Fibroblast of lung (primary cell): ENCODE results near the gene CCDC138. TPM values are rescaled to one million over a fixed set of nuclear protein-coding genes. Genes with fewer than 3 reads are reported as not detected.

Experiments
- DNase-seq, 2 donors: peaks; one replicate each; pipeline versions ENCODE4 v3.0.0 to v3.0.0-alpha.2; 2010; ENCODE audit warnings: low read depth in 2 of 2
- H2AFZ ChIP-seq: 2 replicates; pipeline ENCODE4 v1.5.1; 2012; ENCODE audit warnings: low read length, control low read depth, inconsistent platforms
- H3K27ac ChIP-seq: 2 replicates; pipeline ENCODE4 v1.5.1; 2011; ENCODE audit warnings: low read length, control low read depth; ENCODE audit not compliant: insufficient read depth
- H3K27me3 ChIP-seq: 2 replicates; pipeline ENCODE4 v1.5.1; 2011; ENCODE audit warnings: mild to moderate bottlenecking, low read length; ENCODE audit not compliant: control insufficient read depth, insufficient read depth
- H3K36me3 ChIP-seq: 2 replicates; pipeline ENCODE4 v1.5.1; 2011; ENCODE audit warnings: low read length; ENCODE audit not compliant: control insufficient read depth, insufficient read depth
- H3K4me1 ChIP-seq: 2 replicates; pipeline ENCODE4 v1.5.1; 2011; ENCODE audit warnings: low read length; ENCODE audit not compliant: control insufficient read depth, insufficient read depth; ENCODE audit errors: extremely low read depth
- H3K4me2 ChIP-seq: 2 replicates; pipeline ENCODE4 v1.5.1; 2011; ENCODE audit warnings: low read length, control low read depth; ENCODE audit not compliant: insufficient read depth; ENCODE audit errors: extremely low read depth
- H3K4me3 ChIP-seq, 4 experiments: fragments of 200-600 bp in 1 of 4; sonication (generic) in 1 of 4; replicated peaks in 1 of 4; 2 replicates each; pipeline ENCODE4 v1.5.1; 2011 to 2016; ENCODE audit warnings: low read length in 4 of 4, low read depth in 3 of 4, mild to moderate bottlenecking in 3 of 4, control low read depth in 2 of 4, inconsistent platforms in 1 of 4, mixed read lengths in 1 of 4; ENCODE audit not compliant: insufficient read depth in 1 of 4; ENCODE audit errors: control extremely low read depth in 1 of 4
- H3K79me2 ChIP-seq: 2 replicates; pipeline ENCODE4 v1.5.1; 2012; ENCODE audit warnings: mild to moderate bottlenecking, low read length, inconsistent platforms; ENCODE audit not compliant: control insufficient read depth, insufficient read depth
- H3K9ac ChIP-seq: 2 replicates; pipeline ENCODE4 v1.5.1; 2011; ENCODE audit warnings: mild to moderate bottlenecking, low read length, control low read depth; ENCODE audit not compliant: insufficient read depth
- H3K9me3 ChIP-seq: 2 replicates; pipeline ENCODE4 v1.5.1; 2012; ENCODE audit warnings: low read depth, low read length; ENCODE audit not compliant: control insufficient read depth, insufficient read depth
- H4K20me1 ChIP-seq: 2 replicates; pipeline ENCODE4 v1.5.1; 2011; ENCODE audit warnings: low read length; ENCODE audit not compliant: control insufficient read depth, insufficient read depth; ENCODE audit errors: extremely low read depth
- EZH2 ChIP-seq: IDR thresholded peaks from 2 replicates; pipeline ENCODE4 v1.5.1; 2012; ENCODE audit warnings: low read length, control low read depth, mild to moderate bottlenecking; ENCODE audit errors: missing control alignments
- polyA plus RNA-seq, 2 donors: library from polyadenylated mRNA; depleted of rRNA in 1 of 2; stranded (reverse) in 1 of 2; unstranded in 1 of 2; fragments of >200 nt; gene quantifications; 2 replicates each; pipeline ENCODE4 v1.2.1, GENCODE V29; 2011 to 2012; ENCODE audit warnings: missing spikeins in 1 of 2
- total RNA-seq: library from RNA; depleted of rRNA; stranded (reverse); fragments of >200 nt; gene quantifications from 2 replicates; pipeline ENCODE4 v1.2.1, GENCODE V29; 2014
- TF ChIP-seq, protein P1 (sequence below), 2 donors: IDR thresholded peaks in 1 of 2; conservative IDR thresholded peaks in 1 of 2; 1 replicate in 1 of 2; 2 replicates in 1 of 2; pipeline ENCODE4 v1.5.1; 2011 to 2012; ENCODE audit warnings: low read length in 2 of 2, control low read depth in 1 of 2, inconsistent platforms in 1 of 2, low read depth in 1 of 2, mild to moderate bottlenecking in 1 of 2

Gene CCDC138
- total and polyA plus RNA-seq, 2 donors (not counting 1 experiment from before 2014, with no cell fraction given), result 1.7 to 3.3 TPM

DNA sequence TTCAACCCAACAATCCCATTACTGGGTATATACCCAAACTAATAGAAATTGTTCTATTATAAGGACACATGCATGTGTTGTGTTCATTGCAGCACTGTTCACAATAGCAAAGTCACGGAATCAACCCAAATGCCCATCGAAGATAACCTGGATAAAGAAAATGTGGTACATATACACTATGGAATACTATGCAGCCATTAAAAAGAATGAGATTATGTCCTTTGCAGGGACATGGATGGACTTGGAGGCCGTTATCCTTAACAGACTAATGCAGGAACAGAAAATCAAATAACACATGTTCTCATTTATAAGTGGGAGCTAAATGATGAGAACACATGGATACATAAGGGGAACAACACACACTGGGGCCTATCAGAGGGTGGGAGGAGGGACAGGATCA, 65.8 kb downstream of the CCDC138 start:
- no peaks in the 10 kb centered on the region for H3K36me3 ChIP-seq
- no peaks in the 10 kb centered on the region for H4K20me1 ChIP-seq
- no peaks in the 10 kb centered on the region for H3K9me3 ChIP-seq
- H3K4me3 ChIP-seq, result no peak overlapping the region
- DNase-seq, result no peak
- H3K27ac ChIP-seq, result no peak overlapping the region
- H3K9ac ChIP-seq, result no peak overlapping the region
- no peak overlapping the region for H3K4me2 ChIP-seq
- no peaks in the 10 kb centered on the region for H3K27me3 ChIP-seq
- TF ChIP-seq, protein P1, sequence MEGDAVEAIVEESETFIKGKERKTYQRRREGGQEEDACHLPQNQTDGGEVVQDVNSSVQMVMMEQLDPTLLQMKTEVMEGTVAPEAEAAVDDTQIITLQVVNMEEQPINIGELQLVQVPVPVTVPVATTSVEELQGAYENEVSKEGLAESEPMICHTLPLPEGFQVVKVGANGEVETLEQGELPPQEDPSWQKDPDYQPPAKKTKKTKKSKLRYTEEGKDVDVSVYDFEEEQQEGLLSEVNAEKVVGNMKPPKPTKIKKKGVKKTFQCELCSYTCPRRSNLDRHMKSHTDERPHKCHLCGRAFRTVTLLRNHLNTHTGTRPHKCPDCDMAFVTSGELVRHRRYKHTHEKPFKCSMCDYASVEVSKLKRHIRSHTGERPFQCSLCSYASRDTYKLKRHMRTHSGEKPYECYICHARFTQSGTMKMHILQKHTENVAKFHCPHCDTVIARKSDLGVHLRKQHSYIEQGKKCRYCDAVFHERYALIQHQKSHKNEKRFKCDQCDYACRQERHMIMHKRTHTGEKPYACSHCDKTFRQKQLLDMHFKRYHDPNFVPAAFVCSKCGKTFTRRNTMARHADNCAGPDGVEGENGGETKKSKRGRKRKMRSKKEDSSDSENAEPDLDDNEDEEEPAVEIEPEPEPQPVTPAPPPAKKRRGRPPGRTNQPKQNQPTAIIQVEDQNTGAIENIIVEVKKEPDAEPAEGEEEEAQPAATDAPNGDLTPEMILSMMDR (conservative IDR thresholded peaks at IDR 0.05 in 1 of 2, IDR thresholded peaks at IDR 0.05 in 1 of 2; ENCODE audit: low read depth in 1 of 2, low read length in 2 of 2), result no peak
- no peak for TF ChIP-seq EZH2
- H3K4me1 ChIP-seq, result no peaks in the 10 kb centered on the region
- H3K79me2 ChIP-seq, result no peaks in the 10 kb centered on the region
- H2AFZ ChIP-seq, result no peak overlapping the region

DNA sequence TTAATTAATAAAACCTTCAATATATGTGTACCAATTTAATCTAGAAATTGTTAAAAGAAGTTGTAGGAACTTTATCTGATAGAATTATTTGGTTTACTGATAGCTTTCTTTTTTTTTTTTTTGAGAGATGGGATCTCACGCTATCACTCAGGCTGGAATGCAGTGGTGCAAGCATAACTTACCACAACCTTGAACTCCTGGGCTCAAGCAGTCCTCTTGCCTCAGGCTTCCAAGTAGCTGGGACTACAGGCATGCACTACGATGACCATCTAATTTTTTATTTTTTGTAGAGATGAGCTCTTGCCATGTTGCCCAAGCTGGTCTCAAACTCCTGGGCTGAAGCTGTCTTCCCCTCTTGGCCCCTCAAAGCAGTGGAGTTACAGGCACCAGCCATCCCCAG, 66.8 kb downstream of the CCDC138 start:
- Histone ChIP-seq H3K9me3 (no peaks in the 10 kb centered on the region), H3K9ac (no peak overlapping the region), H3K79me2 (no peaks in the 10 kb centered on the region), H2AFZ (no peak overlapping the region), H3K27ac (no peak overlapping the region), H3K4me2 (no peak overlapping the region), H3K4me1 (no peaks in the 10 kb centered on the region), H4K20me1 (no peaks in the 10 kb centered on the region), H3K27me3 (no peaks in the 10 kb centered on the region), H3K36me3 (no peaks in the 10 kb centered on the region), H3K4me3 (no peak overlapping the region)
- TF ChIP-seq, protein P1 (conservative IDR thresholded peaks at IDR 0.05 in 1 of 2, IDR thresholded peaks at IDR 0.05 in 1 of 2; ENCODE audit: low read depth in 1 of 2, low read length in 2 of 2), result no peak
- TF ChIP-seq EZH2, result no peak
- DNase-seq, result peak in 1 of 2 donors; percentile 69

DNA sequence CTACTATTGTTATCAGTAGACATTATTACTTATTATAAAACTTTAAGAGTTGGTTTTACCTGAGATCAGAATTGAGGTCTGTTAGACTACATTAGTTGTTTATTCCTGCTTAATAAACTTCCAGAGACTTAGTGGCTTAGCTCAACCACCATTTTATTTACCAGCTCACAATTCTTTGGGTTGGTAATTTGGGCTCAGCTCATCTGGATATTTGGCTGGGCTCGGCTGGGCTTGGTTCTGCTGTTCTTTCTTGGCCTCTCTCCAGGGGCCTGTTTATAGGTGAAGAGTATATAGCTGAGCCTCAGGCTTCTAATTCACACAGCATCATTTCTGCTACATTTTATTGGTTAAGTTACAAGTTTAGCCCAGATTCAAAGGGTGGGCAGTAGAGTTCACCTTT, 67.9 kb downstream of the CCDC138 start:
- TF ChIP-seq EZH2, result no peak
- TF ChIP-seq, protein P1 (conservative IDR thresholded peaks at IDR 0.05 in 1 of 2, IDR thresholded peaks at IDR 0.05 in 1 of 2; ENCODE audit: low read depth in 1 of 2, low read length in 2 of 2), result no peak
- no peaks in the 10 kb centered on the region for H3K79me2 ChIP-seq
- no peaks in the 10 kb centered on the region for H3K4me1 ChIP-seq
- H3K36me3 ChIP-seq, result no peaks in the 10 kb centered on the region
- no peak overlapping the region for H3K4me2 ChIP-seq
- no peaks in the 10 kb centered on the region for H3K9me3 ChIP-seq
- H3K27ac ChIP-seq, result no peak overlapping the region
- no peak overlapping the region for H3K9ac ChIP-seq
- no peak overlapping the region for H2AFZ ChIP-seq
- DNase-seq, result no peak
- H4K20me1 ChIP-seq, result no peaks in the 10 kb centered on the region
- no peaks in the 10 kb centered on the region for H3K27me3 ChIP-seq
- no peak overlapping the region for H3K4me3 ChIP-seq
